ENCODE results near the gene HOXC12. TPM values are rescaled to one million over a fixed set of nuclear protein-coding genes. Genes with fewer than 3 reads are reported as not detected.

HOXC12 gene
- total RNA-seq, 1 donor from 2014 or later, result not detected

GRCh38 chr12:53968214-53969127 lies 13.8 kb downstream of the HOXC12 start:
- intact Hi-C loops (cut with micrococcal nuclease), result no loop called here

- intact Hi-C loops (cut with micrococcal nuclease), result loop anchor here (5.0 kb wide), 1 partner anchor 32 kb away; the partner anchor contains the start of gene HOXC13
Measured at GRCh38 chr12:53969588-53970259, 15.0 kb downstream of the HOXC12 start.

- intact Hi-C loops (cut with micrococcal nuclease), result loop anchor here (5.0 kb wide), 1 partner anchor 33 kb away; the partner anchor contains the start of gene HOXC13
Measured at GRCh38 chr12:53970451-53970850, 15.7 kb downstream of the HOXC12 start.

DNA sequence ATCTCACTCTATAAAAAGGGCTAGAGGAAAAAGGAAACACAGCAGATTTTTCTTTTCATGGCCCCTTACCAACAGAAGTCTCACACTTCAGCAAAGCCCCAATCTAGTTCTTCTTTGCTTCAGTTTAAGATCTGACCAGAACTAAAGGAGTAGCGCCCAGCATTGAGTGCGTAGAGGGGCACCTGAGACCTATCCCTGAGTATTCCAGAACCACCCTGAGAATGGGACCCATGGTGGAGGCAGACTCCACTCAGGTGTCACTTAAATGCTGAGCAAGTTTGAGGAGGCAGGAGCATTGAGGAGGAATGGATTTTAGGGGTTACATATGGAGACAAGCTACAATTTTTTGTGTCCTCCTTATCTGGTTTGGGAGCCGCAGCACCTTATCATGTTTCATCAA lies 16.4 kb downstream of the HOXC12 start:
- intact Hi-C loops (cut with micrococcal nuclease), result loop anchor here (5.0 kb wide), 1 partner anchor 34 kb away; the partner anchor contains the start of gene HOXC13

- intact Hi-C loops (cut with micrococcal nuclease), result loop anchor here (5.0 kb wide), 1 partner anchor 34 kb away; the partner anchor contains the start of gene HOXC13
Measured at GRCh38 chr12:53971686-53972085, 17.0 kb downstream of the HOXC12 start.

GRCh38 chr12:53972152-53972702 lies 17.5 kb downstream of the HOXC12 start:
- intact Hi-C loops (cut with micrococcal nuclease), result loop anchor here (5.0 kb wide), 1 partner anchor 35 kb away; the partner anchor contains the start of gene HOXC13

GRCh38 chr12:53972722-53973235 lies 18.1 kb downstream of the HOXC12 start, which contains the start of gene HOXC11:
Gene HOXC11 (plus strand): TSS chr12:53973126. CDS start chr12:53973242, 116 bp downstream.
- intact Hi-C loops (cut with micrococcal nuclease), result loop anchor here (5.0 kb wide), 1 partner anchor 35 kb away; the partner anchor contains the start of gene HOXC13

GRCh38 chr12:53973236-53974042 lies 18.7 kb downstream of the HOXC12 start:
- intact Hi-C loops (cut with micrococcal nuclease), result loop anchor here (5.0 kb wide), 1 partner anchor 36 kb away; the partner anchor contains the start of gene HOXC13

GRCh38 chr12:53974084-53975063 lies 19.7 kb downstream of the HOXC12 start, which contains the start of gene HOTAIR:
Gene HOTAIR (minus strand): TSS chr12:53974954.
- intact Hi-C loops (cut with micrococcal nuclease), result loop anchor here (5.0 kb wide), 2 partner anchors 37 to 38 kb away; partner anchors contain the start of gene HOXC13

GRCh38 chr12:53975064-53975471 lies 20.4 kb downstream of the HOXC12 start:
- intact Hi-C loops (cut with micrococcal nuclease), result loop anchor here (5.0 kb wide), 1 partner anchor 37 kb away; no protein-coding TSS in a partner anchor

DNA sequence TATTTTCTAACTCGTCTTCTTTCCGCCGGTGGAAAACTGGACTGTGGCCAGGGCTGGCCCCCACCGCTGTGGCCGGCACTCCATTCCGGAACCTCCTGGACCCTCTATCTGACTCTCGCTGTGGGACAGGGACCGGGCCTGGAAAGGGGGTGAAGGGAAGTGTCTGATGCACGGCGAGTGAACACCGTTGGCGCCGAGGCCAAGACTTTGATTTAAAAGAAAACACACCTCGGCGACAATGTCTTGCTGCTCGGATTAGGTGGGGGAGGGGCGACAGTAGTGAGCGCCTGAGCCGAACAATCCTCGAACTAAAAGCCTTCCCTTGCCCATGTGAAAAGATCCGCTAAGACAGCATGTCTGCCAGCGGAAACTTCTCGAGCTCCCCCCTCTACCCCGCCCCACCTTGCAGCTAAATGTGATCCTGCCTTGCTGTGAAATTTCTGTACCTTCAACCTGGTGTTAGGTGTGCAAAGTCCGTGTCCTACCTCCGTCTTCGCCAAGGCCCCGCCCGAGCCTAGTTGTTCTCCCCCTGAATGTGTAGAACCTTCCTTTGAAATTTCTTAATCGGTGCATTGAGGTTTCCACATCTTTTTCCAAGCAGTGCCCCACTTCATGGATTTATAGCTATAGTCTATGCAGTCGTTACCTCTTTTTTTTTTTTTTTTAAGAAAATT lies 20.9 kb downstream of the HOXC12 start:
- intact Hi-C loops (cut with micrococcal nuclease), result loop anchor here (2.0 to 5.0 kb wide), 2 partner anchors 13 to 37 kb away; no protein-coding TSS in a partner anchor

DNA sequence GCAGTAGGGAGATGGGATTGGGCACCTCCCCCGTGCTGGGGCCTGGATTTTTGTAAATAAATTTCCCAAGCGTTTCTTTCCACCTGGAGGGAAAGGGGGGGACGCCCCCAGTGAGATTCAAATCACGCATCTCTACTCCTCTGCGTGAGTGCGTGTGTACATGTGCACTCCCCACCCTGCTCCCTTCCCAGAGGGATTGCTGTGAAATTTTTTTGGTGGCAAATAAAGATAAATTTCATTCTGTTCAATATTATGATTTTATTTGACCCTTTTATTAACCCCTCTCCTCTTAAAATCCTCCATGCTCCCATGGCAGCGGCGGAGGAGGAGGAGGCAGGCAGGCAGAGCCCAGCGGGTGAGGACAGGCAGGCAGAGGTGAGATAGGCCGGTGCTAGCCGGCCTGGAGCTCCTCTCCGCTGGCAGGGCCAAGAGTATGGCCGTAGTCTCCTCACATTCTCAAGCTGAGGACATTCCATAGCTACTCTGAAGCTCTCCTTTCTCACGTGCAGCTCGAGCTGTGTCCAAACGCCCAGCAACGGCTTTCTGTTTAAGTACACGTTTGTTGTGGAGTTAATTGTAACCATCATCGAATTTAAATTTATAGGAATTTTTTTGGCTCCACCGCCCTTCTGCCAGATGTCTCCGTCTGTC lies 21.6 kb downstream of the HOXC12 start:
- intact Hi-C loops (cut with micrococcal nuclease), result loop anchor here (2.0 to 5.0 kb wide), 2 partner anchors 13 to 36 kb away; no protein-coding TSS in a partner anchor

DNA sequence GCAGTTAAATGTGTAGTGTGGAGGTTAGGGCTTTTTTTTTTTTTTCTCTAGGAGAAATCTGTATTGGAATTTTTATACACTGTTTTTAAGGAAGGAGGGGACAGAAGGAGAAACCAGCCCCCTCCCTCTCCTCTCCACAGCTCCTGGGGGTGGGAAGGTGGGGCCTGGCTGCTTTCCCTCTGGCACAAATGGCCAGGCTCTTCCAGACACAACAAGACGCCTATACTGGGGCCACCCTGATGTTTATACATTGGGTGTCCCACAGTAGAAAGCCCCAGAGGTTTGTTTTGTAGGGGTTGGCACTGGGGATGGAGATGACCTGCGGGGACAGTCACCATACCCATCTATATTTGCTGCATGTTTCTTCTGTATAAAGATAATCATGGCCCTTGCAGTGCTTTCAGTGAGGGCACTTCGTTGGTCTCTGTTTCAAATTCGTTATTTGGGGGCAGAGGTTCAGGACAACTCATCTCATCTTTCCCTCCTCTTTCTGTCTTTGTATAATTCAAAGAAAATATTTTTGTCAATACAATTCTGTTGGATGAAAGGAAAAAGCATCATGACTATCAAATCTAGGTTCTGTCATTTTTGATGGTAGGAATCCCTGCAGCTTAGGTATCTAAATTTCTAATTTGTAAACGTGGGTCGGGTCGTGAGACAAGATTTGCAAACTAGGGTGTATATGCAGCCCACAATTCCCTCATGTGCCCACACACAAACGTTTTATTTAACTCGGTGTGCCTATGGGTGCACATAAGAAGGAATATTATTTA lies 22.3 kb downstream of the HOXC12 start:
- intact Hi-C loops (cut with micrococcal nuclease), result loop anchor here (2.0 to 5.0 kb wide), 2 partner anchors 14 to 35 kb away; no protein-coding TSS in a partner anchor

DNA sequence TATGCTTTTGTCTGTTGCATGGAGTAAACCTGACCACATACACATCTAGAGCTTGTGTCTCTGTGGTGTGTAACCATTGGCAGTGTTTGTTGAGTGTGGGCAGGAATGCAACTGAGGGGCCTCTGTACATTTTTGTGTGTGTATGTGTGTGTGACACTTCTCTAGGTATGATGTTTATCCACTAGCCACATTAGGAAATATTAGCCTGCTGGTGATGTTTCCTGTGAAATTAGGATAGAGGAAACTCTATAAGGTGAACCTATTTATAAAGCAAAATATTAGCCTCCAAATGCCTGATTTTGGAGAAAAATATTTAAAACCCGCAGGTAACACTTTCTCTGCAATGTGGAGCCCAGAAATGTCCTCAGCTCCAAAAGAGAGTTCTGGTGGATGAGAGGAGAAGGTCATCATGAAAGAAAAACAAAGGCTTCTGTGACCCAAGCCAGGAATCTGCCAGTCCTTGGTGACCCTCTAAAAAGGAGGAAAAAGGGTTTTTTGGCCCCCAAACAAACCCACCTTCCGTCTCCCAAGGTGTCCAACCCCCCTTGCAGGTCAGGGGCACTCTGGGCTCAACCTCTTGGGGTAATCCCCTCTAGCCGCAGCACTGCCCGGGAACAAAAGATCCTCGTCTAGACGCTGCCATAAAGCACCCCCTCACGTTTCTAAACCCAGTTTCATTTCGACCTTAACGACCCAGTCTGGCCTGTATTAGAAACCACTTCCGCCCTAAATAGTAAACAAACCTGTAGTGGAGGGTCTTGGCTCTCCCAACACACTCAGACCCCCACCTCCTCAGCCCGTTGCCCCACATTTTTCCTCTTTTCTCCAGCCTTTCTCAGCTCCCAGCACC lies 23.1 kb downstream of the HOXC12 start:
- intact Hi-C loops (cut with micrococcal nuclease), result loop anchor here (2.0 to 5.0 kb wide), 2 partner anchors 15 to 34 kb away; no protein-coding TSS in a partner anchor
